Lung (tissue), 12 donors: ENCODE measurements around the gene ZCRB1. TPM values are rescaled to one million over a fixed set of nuclear protein-coding genes. Genes with fewer than 3 reads are reported as not detected.

ENCODE experiments used
- ATAC-seq: fragments of 200-7000 bp; cut with Tn5 transposase; one replicate; pipeline ENCODE4 v1.9.1; 2020; ENCODE audit warnings: moderate number of reproducible peaks; ENCODE audit not compliant: insufficient read depth, low FRiP score
- DNase-seq, 3 donors: peaks; one replicate each; pipeline ENCODE4 v3.0.0-alpha.2; 2013 to 2017
- H3K27ac ChIP-seq, 2 donors: one replicate each; pipeline ENCODE4 v1.5.1; 2013; ENCODE audit warnings: mild to moderate bottlenecking in 2 of 2, moderate library complexity in 2 of 2, control low read depth in 1 of 2, inconsistent platforms in 1 of 2, low read depth in 1 of 2, low read length in 1 of 2
- H3K27me3 ChIP-seq, 3 donors: one replicate each; pipeline ENCODE4 v1.5.1; 2013; ENCODE audit warnings: low read length in 2 of 3; ENCODE audit not compliant: control insufficient read depth in 3 of 3, insufficient read depth in 3 of 3
- H3K36me3 ChIP-seq, 4 donors: one replicate each; pipeline ENCODE4 v1.5.1; 2013; ENCODE audit warnings: low read length in 4 of 4, mild to moderate bottlenecking in 1 of 4, moderate library complexity in 1 of 4; ENCODE audit not compliant: control insufficient read depth in 4 of 4, insufficient read depth in 4 of 4
- H3K4me1 ChIP-seq, 5 donors: one replicate each; pipeline ENCODE4 v1.5.1; 2013; ENCODE audit warnings: low read length in 5 of 5, mild to moderate bottlenecking in 2 of 5, moderate library complexity in 1 of 5; ENCODE audit not compliant: control insufficient read depth in 5 of 5, insufficient read depth in 5 of 5
- H3K4me3 ChIP-seq: one replicate; pipeline ENCODE4 v1.5.1; 2013; ENCODE audit warnings: mild to moderate bottlenecking, control low read depth, moderate library complexity
- H3K9ac ChIP-seq, 2 donors: one replicate each; pipeline ENCODE4 v1.5.1; 2013; ENCODE audit warnings: low read length in 2 of 2, control low read depth in 1 of 2; ENCODE audit not compliant: insufficient read depth in 1 of 2
- H3K9me3 ChIP-seq, 4 donors: one replicate each; pipeline ENCODE4 v1.5.1; 2013; ENCODE audit warnings: low read length in 3 of 4, mild to moderate bottlenecking in 1 of 4, moderate library complexity in 1 of 4; ENCODE audit not compliant: control insufficient read depth in 4 of 4, insufficient read depth in 3 of 4
- CTCF ChIP-seq: IDR thresholded peaks from 2 replicates; pipeline ENCODE4 v1.5.1; 2012; ENCODE audit warnings: mild to moderate bottlenecking; ENCODE audit errors: control extremely low read depth, extremely low read depth
- WGBS, 2 donors: extraction: QIAGEN DNeasy Blood & Tissue Kit; methylation state at CpG; one replicate each; pipeline ENCODE4 v1.1.7; 2013; 5-methylcytosine and 5-hydroxymethylcytosine counted together
- polyA plus RNA-seq, 2 donors: library from polyadenylated mRNA; stranded (reverse); fragments of 200-250 nt; gene quantifications; one replicate each; pipeline ENCODE4 v1.2.1, GENCODE V29; 2013
- total RNA-seq, 2 donors: library from RNA; depleted of rRNA in 1 of 2; stranded (reverse); fragments of >200 nt in 1 of 2; gene quantifications; one replicate each; pipeline ENCODE4 v1.2.1, GENCODE V29; 2014 to 2021
- donor health status: control.
- donor health status: control.
- donor health status: Bipolar disorder and iron deficiency.
- donor health status: healthy.
- donor health status: DM: yes; HTN: yes; CAD: no.

Gene ZCRB1
- total and polyA plus RNA-seq, 4 donors, result 16.7 to 40.0 (median 28.6) TPM

GRCh38 chr12:42306297-42306696 lies 19.6 kb downstream of the ZCRB1 start:
- TF ChIP-seq CTCF, result no peak
- DNase-seq (no peak), ATAC-seq (no peak)
- WGBS, 2 donors, result 97 to 99% methylated on average over 3 of the region's 3 CpGs
- Histone ChIP-seq H3K9me3 (peaks cover 0 to 4% (median 0%) of the 10 kb centered on the region in 4 donors), H3K27ac (no peak overlapping the region), H3K9ac (no peak overlapping the region), H3K4me3 (no peak overlapping the region), H3K27me3 (no peaks in the 10 kb centered on the region), H3K4me1 (no peaks in the 10 kb centered on the region), H3K36me3 (peaks cover 0 to 2% (median under 1%) of the 10 kb centered on the region in 4 donors)

GRCh38 chr12:42299392-42300308 lies 26.2 kb downstream of the ZCRB1 start:
- Histone ChIP-seq H3K27me3 (no peaks in the 10 kb centered on the region), H3K4me1 (no peaks in the 10 kb centered on the region), H3K27ac (no peak overlapping the region), H3K36me3 (no peaks in the 10 kb centered on the region), H3K9ac (no peak overlapping the region), H3K4me3 (no peak overlapping the region), H3K9me3 (peaks cover 0 to 4% (median 0%) of the 10 kb centered on the region in 4 donors)
- TF ChIP-seq CTCF, result no peak
- WGBS, 2 donors, result 81 to 89% methylated on average over 8 of the region's 8 CpGs
- DNase-seq (no peak), ATAC-seq (no peak)

GRCh38 chr12:42298887-42299286 lies 27.0 kb downstream of the ZCRB1 start:
- no peak for DNase-seq
- no peaks in the 10 kb centered on the region for H3K36me3 ChIP-seq
- no peak overlapping the region for H3K9ac ChIP-seq
- H3K27me3 ChIP-seq, result no peaks in the 10 kb centered on the region
- no peaks in the 10 kb centered on the region for H3K4me1 ChIP-seq
- peaks cover 0 to 4% (median 0%) of the 10 kb centered on the region in 4 donors for H3K9me3 ChIP-seq
- no peak overlapping the region for H3K4me3 ChIP-seq
- ATAC-seq, result no peak
- 80 to 90% methylated on average over 4 of the region's 4 CpGs for WGBS, 2 donors
- no peak for TF ChIP-seq CTCF
- H3K27ac ChIP-seq, result no peak overlapping the region
